Calu3 (cell line): ENCODE measurements around the gene VPS13D. TPM values are rescaled to one million over a fixed set of nuclear protein-coding genes. Genes with fewer than 3 reads are reported as not detected.

ENCODE experiments used
- BruUV-seq: library from RNA; stranded (reverse); fragments of 400-500 nt; replicated peaks from 2 replicates; lab custom pipeline; 2021; lab: Mats Ljungman, UMichigan
- CTCF ChIA-PET: fragments of 300-600 bp; sonication (Branson Sonifier 250); formaldehyde crosslinking; loops from one replicate; lab custom pipeline; 2022; ENCODE audit warnings: antibody characterized with exemption; lab: Charles Lee
- DNase-seq: peaks from one replicate; pipeline ENCODE4 v3.0.0; 2022
- H3K27ac Mint-ChIP-seq: one replicate; pipeline ENCODE4 v1.8.0; 2022; ENCODE audit warnings: mixed read lengths; ENCODE audit not compliant: unreplicated experiment
- H3K27me3 Mint-ChIP-seq: one replicate; pipeline ENCODE4 v1.8.0; 2022; ENCODE audit warnings: mixed read lengths; ENCODE audit not compliant: unreplicated experiment
- H3K36me3 Mint-ChIP-seq: one replicate; pipeline ENCODE4 v1.8.0; 2022; ENCODE audit warnings: mild to moderate bottlenecking, moderate library complexity, mixed read lengths; ENCODE audit not compliant: insufficient read depth, unreplicated experiment
- H3K4me1 Mint-ChIP-seq: one replicate; pipeline ENCODE4 v1.8.0; 2022; ENCODE audit warnings: mild to moderate bottlenecking, low read depth, mixed read lengths; ENCODE audit not compliant: unreplicated experiment
- H3K4me3 Mint-ChIP-seq: one replicate; pipeline ENCODE4 v1.8.0; 2022; ENCODE audit warnings: mild to moderate bottlenecking, low read depth, moderate library complexity, mixed read lengths; ENCODE audit not compliant: unreplicated experiment
- H3K9me3 Mint-ChIP-seq: one replicate; pipeline ENCODE4 v1.8.0; 2022; ENCODE audit warnings: low read depth, mixed read lengths; ENCODE audit not compliant: unreplicated experiment
- CTCF ChIP-seq: fragments of 200-600 bp; IDR thresholded peaks from one replicate; pipeline ENCODE4 v1.8.0; 2022; ENCODE audit warnings: antibody characterized with exemption; ENCODE audit not compliant: unreplicated experiment
- intact Hi-C: fragments of 100-400 bp; cut with micrococcal nuclease; formaldehyde crosslinking; loops from one replicate; pipeline ENCODE4 v1.10.0; 2022; ENCODE audit not compliant: unreplicated experiment
- total RNA-seq: library from RNA; stranded (reverse); gene quantifications from 2 replicates; pipeline ENCODE4 v1.2.3, GENCODE V29; 2022

VPS13D gene
- total RNA-seq, 1 experiment from 2014 or later = 30.6 TPM

- no peak for TF ChIP-seq CTCF
These were observed 184.7 kb downstream of the VPS13D start for GRCh38 chr1:12414444-12415018.

DNA sequence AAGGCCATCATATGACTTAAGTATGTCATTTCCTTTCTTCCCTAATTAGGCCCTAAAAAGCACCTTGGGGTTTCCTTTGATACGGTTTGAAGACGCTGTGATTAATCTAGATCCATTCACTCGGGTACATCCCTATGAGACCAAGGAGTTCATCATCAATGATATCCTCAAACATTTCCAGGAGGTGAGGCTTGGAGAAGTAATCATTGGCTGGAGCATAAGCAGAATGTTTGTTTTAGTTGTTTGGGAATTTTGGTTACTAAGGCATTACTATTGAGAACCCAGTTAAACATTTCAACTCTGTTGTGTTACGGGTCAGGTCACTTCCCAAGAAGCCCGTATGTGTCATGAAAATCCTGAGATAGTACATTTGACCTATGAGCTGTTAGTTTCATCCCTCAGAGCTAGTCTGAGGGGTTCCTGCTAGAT, 185.2 kb downstream of the VPS13D start:
- BruUV-seq = no TSS peak
- Mint-ChIP-seq H3K36me3 (peaks cover 16% of the 10 kb centered on the region), H3K27me3 (no peaks in the 10 kb centered on the region), H3K9me3 (peaks cover 8% of the 10 kb centered on the region), H3K4me1 (no peaks in the 10 kb centered on the region), H3K27ac (no peak overlapping the region), H3K4me3 (no peak overlapping the region)
- no peak for TF ChIP-seq CTCF
- intact Hi-C loops = no loop called here
- CTCF ChIA-PET = no interaction called here
- no peak for DNase-seq

More at GRCh38 chr1:12414444-12415018, 184.7 kb downstream of the VPS13D start:
- no peak for DNase-seq
- no TSS peak for BruUV-seq
- intact Hi-C loops = no loop called here
- no peak overlapping the region for H3K27ac Mint-ChIP-seq
- H3K9me3 Mint-ChIP-seq = peaks cover 9% of the 10 kb centered on the region
- CTCF ChIA-PET = no interaction called here
- H3K4me1 Mint-ChIP-seq = no peaks in the 10 kb centered on the region
- H3K27me3 Mint-ChIP-seq = no peaks in the 10 kb centered on the region
- H3K36me3 Mint-ChIP-seq = peaks cover 17% of the 10 kb centered on the region
- H3K4me3 Mint-ChIP-seq = no peak overlapping the region

GRCh38 chr1:12416101-12416500, 186.3 kb downstream of the VPS13D start:
- H3K4me3 Mint-ChIP-seq = no peak overlapping the region
- CTCF ChIA-PET = no interaction called here
- no peak for TF ChIP-seq CTCF
- no peaks in the 10 kb centered on the region for H3K4me1 Mint-ChIP-seq
- no peaks in the 10 kb centered on the region for H3K27me3 Mint-ChIP-seq
- peaks cover 4% of the 10 kb centered on the region for H3K9me3 Mint-ChIP-seq
- BruUV-seq = no TSS peak
- no peak for DNase-seq
- intact Hi-C loops = no loop called here
- H3K27ac Mint-ChIP-seq = no peak overlapping the region
- peaks cover 14% of the 10 kb centered on the region for H3K36me3 Mint-ChIP-seq

DNA sequence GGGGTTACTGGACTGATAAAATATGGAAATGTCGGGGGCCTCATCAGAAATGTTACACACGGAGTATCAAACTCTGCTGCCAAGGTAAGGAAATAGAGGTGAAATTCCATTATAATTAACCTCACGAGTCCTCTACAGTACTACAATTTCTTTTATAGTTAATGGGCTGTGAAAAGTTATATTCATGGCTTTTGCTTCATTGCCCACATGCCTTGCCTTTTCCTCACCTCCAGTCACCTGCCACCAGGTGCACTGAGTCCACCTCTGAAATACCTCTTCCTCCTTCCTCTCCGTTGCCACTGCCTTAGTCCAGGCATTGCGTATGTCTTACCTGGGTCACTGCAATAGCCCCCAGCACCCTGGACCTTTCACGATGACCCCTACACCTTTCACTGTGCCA, 186.9 kb downstream of the VPS13D start:
- no peak for TF ChIP-seq CTCF
- BruUV-seq = no TSS peak
- CTCF ChIA-PET = interaction anchor here (0.6 kb wide), 1 partner anchor 85 kb away, joined by 6 read pairs; no protein-coding TSS in a partner anchor
- Mint-ChIP-seq H3K4me1 (no peaks in the 10 kb centered on the region), H3K27ac (no peak overlapping the region), H3K4me3 (no peak overlapping the region), H3K9me3 (peaks cover 2% of the 10 kb centered on the region), H3K27me3 (no peaks in the 10 kb centered on the region), H3K36me3 (peaks cover 14% of the 10 kb centered on the region)
- intact Hi-C loops = no loop called here
- no peak for DNase-seq
